ENCODE measurements around the gene RPL4.

DNA sequence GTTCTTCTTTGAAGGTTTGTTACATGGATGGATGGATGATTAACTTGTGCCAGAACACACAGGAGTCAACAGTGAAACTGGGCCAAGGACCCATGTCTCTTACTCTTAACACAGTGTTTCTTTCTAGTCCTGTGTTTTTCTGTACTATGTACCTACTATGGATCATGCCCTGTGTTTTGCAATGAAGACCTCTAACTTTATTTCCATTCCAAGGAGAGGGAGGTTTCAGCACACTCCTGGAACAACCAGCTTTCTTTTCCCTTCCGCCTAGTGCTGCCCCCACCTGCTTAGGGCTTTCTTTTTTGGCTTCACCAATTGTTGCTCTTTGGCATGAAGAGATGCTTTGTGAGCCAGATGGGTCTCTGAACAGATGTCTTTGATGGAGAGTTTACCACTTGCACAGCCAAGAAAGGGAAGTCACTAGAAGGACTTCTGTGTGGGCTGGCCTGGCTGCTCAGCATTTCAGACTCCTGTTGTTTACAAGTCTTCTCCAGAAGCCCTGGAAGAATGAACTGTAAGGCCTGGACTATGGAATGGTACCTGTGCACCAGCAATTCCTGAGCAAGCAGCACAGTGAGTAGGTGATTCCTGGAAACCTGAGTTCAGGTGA is 51.6 kb downstream of the RPL4 start:
- TF ChIP-seq, protein P1, sequence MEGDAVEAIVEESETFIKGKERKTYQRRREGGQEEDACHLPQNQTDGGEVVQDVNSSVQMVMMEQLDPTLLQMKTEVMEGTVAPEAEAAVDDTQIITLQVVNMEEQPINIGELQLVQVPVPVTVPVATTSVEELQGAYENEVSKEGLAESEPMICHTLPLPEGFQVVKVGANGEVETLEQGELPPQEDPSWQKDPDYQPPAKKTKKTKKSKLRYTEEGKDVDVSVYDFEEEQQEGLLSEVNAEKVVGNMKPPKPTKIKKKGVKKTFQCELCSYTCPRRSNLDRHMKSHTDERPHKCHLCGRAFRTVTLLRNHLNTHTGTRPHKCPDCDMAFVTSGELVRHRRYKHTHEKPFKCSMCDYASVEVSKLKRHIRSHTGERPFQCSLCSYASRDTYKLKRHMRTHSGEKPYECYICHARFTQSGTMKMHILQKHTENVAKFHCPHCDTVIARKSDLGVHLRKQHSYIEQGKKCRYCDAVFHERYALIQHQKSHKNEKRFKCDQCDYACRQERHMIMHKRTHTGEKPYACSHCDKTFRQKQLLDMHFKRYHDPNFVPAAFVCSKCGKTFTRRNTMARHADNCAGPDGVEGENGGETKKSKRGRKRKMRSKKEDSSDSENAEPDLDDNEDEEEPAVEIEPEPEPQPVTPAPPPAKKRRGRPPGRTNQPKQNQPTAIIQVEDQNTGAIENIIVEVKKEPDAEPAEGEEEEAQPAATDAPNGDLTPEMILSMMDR (IDR thresholded peaks at IDR 0.05): no peak
- TF ChIP-seq POLR2A (IDR thresholded peaks at IDR 0.05): no peak

Data from upper lobe of left lung (tissue), 4 donors.